ENCODE results near the gene LONP1.
A peak's percentile ranks its signal among the peaks of the same experiment; 100 is the strongest.

LONP1 gene

DNA sequence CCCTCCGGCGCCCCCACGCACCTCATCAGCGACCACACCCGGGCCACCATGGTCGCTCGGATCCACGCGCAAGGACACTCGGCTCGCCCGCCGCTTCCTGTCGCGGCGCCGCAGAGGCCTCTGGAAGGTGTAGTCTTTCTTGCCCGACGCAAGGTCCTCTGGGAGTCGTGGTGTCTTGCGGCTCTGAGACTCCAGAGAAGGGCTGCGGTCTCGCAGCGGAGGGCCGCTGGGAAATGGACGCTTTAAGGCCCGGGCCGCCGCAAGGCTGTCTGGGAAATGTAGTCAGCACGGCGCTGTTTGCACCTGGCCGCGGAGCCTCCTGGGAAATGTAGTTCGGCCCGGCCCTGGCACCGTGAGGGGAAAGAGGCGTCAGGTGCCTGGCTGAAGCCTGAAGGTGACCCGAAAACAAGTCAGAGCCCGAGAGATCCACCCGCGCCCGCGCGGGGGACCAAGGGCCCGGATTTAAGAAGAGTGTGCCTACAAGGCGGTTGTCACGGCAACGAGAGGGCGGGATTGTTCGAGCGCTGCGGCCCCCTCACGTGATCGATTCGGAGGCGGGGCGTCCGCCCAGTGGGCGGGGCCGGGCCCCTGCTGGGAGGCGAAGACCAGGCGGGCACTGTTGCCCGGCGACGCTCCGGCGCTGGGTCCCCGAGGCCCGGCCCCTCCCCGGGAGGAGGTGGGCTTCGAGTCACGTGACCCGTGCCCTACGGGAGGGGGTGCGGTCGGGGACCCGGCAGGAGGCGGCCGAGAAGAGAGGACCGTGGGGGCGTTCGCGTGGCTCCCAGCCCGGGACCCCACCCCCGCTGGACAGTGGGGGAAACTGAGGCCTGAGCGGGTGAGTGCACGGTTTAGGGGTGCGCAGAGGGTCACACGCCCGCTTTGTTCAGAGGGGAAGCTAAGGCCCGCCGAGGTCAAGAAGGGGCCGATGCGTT, 39.2 kb downstream of the LONP1 start, which contains the start of the genes HSD11B1L and MICOS13:
Gene HSD11B1L, plus strand, starts transcription at position 591 of the 932 bp plus-strand sequence. CDS start 3,806 bp downstream, outside the sequence.
Gene MICOS13, minus strand, starts transcription at position 80 of the 932 bp plus-strand sequence. Its CDS starts 30 bp downstream, at position 50.
- DNase-seq (ENCODE audit: insufficient read length, low spot score) (peak; percentile 98), FAIRE-seq (peak; percentile 100)

DNA sequence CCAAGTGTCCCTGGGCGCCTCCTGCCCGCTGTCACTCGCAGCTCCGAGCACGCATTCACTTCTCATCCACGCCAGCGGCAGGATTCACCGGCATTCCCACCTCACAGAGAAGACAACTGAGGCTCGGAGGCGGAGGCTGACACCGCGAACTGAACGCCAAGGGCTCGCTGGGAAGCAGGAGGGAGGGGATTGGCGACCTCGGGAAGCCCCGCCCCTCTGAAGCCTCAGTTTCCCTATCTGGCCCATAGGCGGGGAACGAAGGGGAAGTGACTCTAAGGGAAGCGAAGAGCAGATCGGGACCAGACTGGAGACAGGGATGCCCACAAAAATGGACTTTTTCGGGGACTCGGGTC, 39.9 kb downstream of the LONP1 start:
- no peak for FAIRE-seq

DNA sequence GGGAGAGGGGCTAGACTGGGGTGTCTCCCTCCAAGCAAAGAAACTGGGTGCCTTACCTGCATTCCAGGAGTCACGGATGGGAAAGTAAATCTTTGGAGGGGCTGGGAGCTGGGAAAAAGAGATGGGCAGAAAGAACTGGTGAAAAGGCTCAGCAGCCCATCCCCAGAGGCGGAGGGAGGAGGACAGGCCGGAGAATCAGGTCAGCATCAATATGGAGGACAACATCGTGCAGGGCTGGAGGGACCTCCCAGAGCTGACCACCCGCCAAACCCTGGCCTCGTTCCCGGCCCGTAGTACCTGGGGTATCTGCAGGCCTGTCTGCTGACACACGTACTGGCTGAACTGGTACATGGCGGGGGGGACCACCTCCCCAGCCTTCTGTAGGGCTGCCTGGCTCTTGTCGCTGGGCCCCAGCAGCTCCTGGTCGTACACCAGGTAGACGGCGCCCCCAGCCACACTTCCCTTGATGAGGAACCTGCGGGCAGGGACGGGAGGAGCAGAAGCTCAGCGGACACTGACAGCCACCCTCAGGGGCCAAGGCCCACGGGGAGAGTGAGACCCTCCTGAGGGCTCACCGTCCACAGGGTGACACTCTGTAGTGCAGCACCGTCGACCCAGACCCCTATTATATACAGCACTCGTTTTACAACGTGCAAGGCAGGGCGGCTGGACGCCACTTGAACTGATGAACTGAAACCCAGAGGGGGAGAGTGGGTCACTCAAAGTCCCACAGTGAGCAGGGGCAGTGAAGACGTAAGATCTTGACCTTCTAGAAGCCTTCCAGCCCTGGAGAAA, 40.5 kb downstream of the LONP1 start:
- peak; percentile 35 for FAIRE-seq
- DNase-seq (ENCODE audit: insufficient read length, low spot score), result no peak

More for the DNA sequence above, 39.9 kb downstream of the LONP1 start:
- no peak for DNase-seq (ENCODE audit: insufficient read length, low spot score)

GRCh38 chr19:5678071-5678718, 41.8 kb downstream of the LONP1 start:
- FAIRE-seq (no peak), DNase-seq (ENCODE audit: insufficient read length, low spot score) (no peak)

GRCh38 chr19:5677580-5677979, 42.4 kb downstream of the LONP1 start:
- DNase-seq (ENCODE audit: insufficient read length, low spot score) (no peak), FAIRE-seq (no peak)

DNA sequence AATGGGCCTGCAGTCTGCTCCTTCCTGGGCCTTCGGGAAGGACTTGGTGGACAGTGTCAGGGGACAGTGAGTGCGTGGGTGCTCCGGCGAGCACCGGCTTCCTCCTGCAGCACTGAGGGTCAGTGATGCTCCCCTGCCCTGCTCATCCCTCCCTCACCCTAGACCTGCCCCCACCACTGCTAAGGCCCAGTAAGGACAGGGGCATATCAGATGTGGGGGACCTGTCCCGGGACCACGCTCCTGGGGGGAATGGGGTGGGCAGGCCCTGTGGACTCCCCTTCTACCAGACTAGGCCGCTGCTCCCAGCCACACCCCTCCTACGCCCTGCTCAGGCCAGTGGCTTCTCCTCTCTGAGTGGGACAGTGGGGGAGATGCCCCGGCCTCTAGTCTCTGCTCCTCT, 42.8 kb downstream of the LONP1 start:
- FAIRE-seq (no peak), DNase-seq (ENCODE audit: insufficient read length, low spot score) (no peak)

DNA sequence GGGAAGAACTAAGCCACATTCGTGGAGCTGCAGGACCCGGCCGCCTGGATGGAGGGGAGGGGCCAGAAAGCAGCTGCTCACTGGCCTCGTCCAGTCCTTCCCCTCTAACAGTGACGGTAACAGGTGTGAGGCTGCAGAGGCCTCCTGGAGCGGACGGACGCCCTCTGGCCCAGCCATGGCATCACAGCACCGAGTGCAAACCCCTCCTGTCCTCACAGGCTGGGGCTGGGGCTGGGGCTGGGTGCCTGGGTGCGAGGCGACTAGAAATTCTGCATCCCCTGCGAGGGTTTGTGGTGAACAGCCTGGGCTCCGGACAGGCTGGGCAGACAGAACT, 43.2 kb downstream of the LONP1 start:
- no peak for FAIRE-seq
- DNase-seq (ENCODE audit: insufficient read length, low spot score), result no peak

DNA sequence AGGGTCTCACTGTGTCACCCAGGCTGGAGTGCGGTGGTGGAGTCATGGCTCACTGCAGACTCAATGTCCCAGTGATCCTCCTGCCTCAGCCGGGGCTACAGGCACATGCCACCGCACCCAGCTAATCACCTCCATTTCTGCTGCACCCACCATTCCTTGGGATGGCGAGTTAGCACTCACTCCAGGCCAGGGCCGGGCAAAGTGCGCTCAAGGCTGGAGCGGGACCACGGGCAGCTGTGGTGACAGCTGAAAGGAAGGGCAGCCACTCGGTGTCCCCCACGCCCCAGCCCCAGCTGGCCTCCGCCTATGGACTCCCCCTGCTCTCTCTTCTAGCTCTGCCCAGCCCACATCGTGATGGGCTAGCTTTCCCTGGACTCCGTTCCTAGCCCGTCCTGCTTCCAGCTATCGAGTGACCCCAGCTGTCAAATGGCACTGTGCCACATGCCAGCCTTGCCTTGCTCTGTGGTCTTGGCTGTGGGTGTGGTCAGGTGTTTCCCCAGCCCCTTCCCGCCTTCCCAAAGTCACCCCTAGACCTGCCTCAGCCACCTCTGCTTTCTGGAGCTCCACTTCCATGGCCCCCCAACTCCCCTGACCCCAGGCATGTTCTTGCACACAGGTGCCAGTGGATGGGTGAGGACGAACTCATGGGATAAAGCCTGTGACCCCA, 43.7 kb downstream of the LONP1 start:
- FAIRE-seq (no peak), DNase-seq (ENCODE audit: insufficient read length, low spot score) (no peak)

DNA sequence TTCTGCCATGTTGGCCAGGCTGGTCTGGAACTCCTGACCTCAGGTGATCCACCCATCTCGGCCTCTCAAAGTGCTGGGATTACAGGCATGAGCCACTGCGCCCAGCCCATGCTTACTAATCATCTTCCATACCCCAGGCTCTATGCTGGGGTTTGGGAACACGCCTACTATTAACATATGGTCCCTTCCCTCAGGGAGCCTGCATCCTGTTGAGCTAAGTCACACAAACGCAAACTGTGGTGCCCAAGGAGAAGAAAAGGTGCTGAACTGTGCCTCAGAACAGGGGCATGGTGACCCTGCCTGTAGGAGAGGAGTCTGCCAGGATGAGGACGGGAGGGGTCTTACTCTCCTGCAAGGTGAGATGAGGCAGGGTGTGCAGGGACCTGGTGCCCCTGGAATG, 45.2 kb downstream of the LONP1 start:
- FAIRE-seq (no peak), DNase-seq (ENCODE audit: insufficient read length, low spot score) (no peak)

- DNase-seq (ENCODE audit: insufficient read length, low spot score) (no peak), FAIRE-seq (peak; percentile 44)
These were observed 46.2 kb downstream of the LONP1 start for GRCh38 chr19:5673752-5674151.

DNA sequence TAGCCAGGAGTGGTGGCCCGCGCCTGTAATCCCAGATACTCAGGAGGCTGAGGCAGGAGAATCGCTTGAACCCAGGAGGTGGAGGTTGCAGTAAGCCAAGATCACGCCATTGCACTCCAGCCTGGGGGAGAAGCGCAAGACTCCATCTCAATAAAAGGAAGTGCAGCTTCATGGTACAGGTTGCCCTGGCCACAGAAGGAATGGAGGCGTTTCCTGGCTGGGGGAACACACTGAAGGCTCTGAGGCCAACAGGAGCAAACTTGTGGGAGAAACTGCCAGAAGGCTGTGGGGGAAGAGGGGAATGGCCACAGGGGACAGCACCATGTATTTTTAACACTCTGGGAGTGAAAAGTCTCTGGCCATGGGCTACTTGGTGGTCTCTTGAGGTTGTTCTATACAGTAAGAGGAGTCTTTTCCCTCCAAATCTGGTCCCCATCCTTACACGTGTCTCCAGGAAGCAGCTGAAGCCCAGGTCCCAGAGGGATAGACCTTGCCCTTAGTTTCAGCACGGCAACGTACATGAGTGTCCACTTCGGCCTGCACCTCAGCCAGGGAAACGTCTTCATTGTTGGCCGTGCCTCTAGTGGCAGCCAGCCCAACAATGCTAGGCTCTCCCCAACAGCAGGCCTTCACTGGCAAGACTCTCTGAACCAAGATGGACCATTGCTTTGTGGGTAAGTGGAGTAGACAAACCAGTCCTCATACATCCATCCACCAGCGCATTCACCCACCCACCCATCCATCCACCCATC, 47.1 kb downstream of the LONP1 start:
- DNase-seq (ENCODE audit: insufficient read length, low spot score) (no peak), FAIRE-seq (no peak)

- DNase-seq (ENCODE audit: insufficient read length, low spot score), result no peak
- no peak for FAIRE-seq
These were observed 48.3 kb downstream of the LONP1 start for GRCh38 chr19:5671600-5671999.

DNA sequence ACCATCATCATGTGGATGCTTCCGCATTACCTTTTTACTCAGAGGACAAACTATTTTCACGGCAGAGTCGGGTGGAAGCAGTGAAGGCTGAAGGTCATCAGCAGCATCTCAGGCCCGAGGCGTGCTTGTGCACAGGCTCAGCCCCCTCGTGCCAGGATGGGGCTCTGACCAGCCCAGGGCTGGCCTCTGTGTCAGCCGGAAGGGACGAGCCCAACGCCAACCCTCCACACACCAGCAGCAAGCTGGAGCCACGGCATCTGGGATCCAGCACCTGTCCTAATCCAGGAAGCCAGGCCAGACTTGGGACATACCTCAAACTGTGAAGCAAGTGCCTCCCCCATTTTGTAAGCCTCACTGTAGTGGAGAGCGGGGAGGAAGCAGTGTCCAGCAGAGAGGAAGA, 50.7 kb downstream of the LONP1 start:
- DNase-seq (ENCODE audit: insufficient read length, low spot score) (no peak), FAIRE-seq (no peak)

DNA sequence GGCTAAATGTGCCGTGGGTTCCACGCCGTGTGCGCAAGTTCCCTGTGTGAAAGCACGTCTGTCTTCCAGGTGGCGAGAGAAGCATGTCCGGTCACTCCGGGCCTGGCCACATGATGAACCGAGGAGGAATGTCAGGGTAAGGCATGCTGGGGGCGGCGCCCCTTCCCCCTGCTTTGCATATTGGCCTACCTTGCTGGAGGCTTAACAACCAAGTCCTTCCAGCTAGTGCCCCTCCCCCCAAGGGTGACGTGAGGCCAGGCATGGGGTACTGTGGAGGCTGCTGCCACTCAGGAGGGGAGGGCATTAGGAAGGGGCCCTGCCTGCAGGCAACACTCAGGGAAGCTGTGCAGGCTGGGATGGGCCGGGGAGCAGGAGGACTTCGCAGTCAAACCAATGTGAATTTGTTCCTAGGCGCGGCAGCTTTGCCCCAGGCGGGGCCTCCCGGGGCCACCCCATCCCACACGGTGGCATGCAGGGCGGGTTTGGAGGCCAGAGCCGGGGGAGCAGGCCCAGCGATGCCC, 52.1 kb downstream of the LONP1 start:
- FAIRE-seq, result no peak
- DNase-seq (ENCODE audit: insufficient read length, low spot score), result no peak

- no peak for FAIRE-seq
These were observed 52.9 kb downstream of the LONP1 start for GRCh38 chr19:5666921-5667610.

DNA sequence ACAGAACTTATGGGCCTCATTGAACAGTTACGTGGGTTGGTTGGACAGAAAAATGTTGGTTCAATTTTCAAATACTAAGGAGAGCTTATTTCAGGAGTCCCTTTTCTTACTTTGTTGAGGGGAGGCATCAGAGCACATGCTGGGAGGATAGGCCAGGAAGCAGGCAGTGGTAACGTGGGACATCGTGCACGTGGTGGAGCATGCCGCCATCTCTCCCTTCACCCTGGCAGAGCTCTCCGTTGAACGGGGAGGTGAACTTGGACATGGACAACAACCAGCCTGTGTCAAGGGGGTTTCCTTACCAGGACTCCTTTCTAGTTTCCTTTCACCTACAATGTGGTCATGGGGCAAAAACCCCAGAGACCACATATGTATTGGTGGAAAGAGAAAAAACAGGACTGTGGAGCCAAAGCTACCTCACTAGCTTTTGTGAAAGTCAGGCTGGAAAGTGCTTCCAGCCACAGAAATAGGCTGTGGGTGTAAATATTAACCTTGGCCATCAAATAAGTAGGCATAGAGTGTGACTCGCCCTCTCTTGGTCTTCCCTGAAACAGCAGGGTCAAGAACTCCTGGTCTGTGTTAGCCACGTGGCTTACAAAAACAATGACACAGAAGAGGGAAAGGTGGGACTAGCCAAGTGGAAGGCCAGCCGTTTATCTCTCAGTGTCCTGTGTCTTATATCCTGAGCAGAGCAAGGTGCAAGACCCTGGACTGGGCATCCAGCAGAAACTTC, 54.0 kb downstream of the LONP1 start:
- FAIRE-seq (peak; percentile 64), DNase-seq (ENCODE audit: insufficient read length, low spot score) (no peak)

More at GRCh38 chr19:5666921-5667610, 52.9 kb downstream of the LONP1 start:
- no peak for DNase-seq (ENCODE audit: insufficient read length, low spot score)

GRCh38 chr19:5664515-5664914, 55.4 kb downstream of the LONP1 start:
- DNase-seq (ENCODE audit: insufficient read length, low spot score), result no peak
- no peak for FAIRE-seq

DNA sequence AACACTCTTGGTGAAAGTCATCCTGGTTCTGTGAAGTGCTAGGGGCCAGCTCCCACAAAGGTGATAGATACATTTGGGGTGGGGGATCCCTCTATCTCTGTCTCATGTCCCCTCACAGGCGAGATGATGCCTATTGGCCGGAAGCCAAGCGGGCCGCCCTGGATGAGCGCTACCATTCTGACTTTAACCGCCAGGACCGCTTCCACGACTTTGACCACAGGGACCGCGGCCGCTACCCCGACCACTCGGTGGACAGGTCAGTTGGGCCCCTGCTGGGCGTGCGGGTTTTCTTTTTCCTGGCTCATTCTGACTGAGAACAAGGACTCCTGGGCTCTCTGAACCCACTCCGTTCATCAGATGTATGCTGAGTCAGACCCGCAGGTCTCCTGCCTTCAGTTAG, 56.0 kb downstream of the LONP1 start:
- FAIRE-seq (no peak), DNase-seq (ENCODE audit: insufficient read length, low spot score) (no peak)
